Measurements from ENCODE around the gene NDUFC2.

NDUFC2 gene

DNA sequence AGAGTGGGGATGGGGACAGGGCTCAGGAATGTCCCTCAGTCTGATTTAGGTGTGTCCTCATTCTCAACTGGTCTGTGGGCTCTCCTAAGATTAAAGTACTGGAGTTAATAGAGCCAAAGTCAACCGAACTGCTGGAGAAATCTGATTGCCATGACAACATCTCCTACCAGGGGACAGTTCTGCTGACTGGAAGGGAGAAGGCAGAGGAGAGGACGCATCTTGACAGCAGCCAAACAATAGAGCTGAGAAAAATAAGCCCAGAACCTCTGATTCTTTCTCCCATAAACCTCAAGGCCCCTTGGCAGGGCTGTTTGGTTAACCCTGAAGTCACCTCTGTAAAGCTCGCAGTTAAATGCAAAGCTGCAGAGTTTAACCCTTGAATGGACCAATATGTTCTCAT is 59.4 kb downstream of the NDUFC2 start:
- Histone ChIP-seq H3K79me2 (ENCODE audit: low read length) (no peaks in the 10 kb centered on the region), H3K27ac (ENCODE audit: low read length) (no peak overlapping the region), H3K36me3 (replicated peaks; ENCODE audit: low read depth, low read length) (no peaks in the 10 kb centered on the region), H3K4me1 (ENCODE audit: low read length) (peaks cover 9% of the 10 kb centered on the region), H3K4me2 (ENCODE audit: low read length) (no peak overlapping the region), H4K20me1 (ENCODE audit: insufficient read depth, low read length) (no peaks in the 10 kb centered on the region), H3K9ac (ENCODE audit: low read length) (no peak overlapping the region), H2AFZ (ENCODE audit: low read depth, low read length) (no peak overlapping the region), H3K4me3 (ENCODE audit: low read length) (no peak overlapping the region), H3K27me3 (ENCODE audit: low read depth, low read length) (0 out of 2 replicates have a peak, but pooled peaks cover 3% of the 10 kb centered on the region), H3K9me3 (ENCODE audit: insufficient read depth, low read length) (no peaks in the 10 kb centered on the region)
- TF ChIP-seq EZH2phosphoT487 (IDR thresholded peaks at IDR 0.05; ENCODE audit: low read depth), result no peak
- TF ChIP-seq, protein P1, sequence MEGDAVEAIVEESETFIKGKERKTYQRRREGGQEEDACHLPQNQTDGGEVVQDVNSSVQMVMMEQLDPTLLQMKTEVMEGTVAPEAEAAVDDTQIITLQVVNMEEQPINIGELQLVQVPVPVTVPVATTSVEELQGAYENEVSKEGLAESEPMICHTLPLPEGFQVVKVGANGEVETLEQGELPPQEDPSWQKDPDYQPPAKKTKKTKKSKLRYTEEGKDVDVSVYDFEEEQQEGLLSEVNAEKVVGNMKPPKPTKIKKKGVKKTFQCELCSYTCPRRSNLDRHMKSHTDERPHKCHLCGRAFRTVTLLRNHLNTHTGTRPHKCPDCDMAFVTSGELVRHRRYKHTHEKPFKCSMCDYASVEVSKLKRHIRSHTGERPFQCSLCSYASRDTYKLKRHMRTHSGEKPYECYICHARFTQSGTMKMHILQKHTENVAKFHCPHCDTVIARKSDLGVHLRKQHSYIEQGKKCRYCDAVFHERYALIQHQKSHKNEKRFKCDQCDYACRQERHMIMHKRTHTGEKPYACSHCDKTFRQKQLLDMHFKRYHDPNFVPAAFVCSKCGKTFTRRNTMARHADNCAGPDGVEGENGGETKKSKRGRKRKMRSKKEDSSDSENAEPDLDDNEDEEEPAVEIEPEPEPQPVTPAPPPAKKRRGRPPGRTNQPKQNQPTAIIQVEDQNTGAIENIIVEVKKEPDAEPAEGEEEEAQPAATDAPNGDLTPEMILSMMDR (IDR thresholded peaks at IDR 0.05; ENCODE audit: low read depth, low read length), result no peak

DNA sequence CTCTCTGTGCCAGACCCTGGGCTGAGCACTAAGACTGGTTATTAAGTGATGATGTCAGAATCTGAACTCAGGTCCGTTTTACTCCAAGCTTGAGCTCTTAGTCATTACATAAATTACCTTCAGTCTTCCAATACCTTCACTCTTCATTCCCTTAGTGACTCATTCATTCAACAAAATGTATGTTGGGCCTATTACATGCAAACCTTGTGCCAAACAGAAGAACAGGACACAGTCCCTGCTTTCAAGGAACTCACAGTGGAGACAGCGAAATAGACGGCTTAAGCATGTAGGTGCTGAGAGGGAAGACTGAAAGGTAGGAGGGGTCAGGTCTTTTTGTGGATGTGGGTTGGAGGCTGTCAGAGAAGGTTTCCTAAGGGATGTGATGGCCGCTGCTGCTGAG is 59.9 kb downstream of the NDUFC2 start:
- H3K4me2 ChIP-seq (ENCODE audit: low read length), result no peak overlapping the region
- H4K20me1 ChIP-seq (ENCODE audit: insufficient read depth, low read length), result no peaks in the 10 kb centered on the region
- peaks cover 10% of the 10 kb centered on the region for H3K4me1 ChIP-seq (ENCODE audit: low read length)
- H2AFZ ChIP-seq (ENCODE audit: low read depth, low read length), result no peak overlapping the region
- no peak overlapping the region for H3K27ac ChIP-seq (ENCODE audit: low read length)
- no peaks in the 10 kb centered on the region for H3K9me3 ChIP-seq (ENCODE audit: insufficient read depth, low read length)
- 0 out of 2 replicates have a peak, but pooled peaks cover 3% of the 10 kb centered on the region for H3K27me3 ChIP-seq (ENCODE audit: low read depth, low read length)
- H3K79me2 ChIP-seq (ENCODE audit: low read length), result no peaks in the 10 kb centered on the region
- no peak overlapping the region for H3K4me3 ChIP-seq (ENCODE audit: low read length)
- H3K9ac ChIP-seq (ENCODE audit: low read length), result no peak overlapping the region
- no peaks in the 10 kb centered on the region for H3K36me3 ChIP-seq (replicated peaks; ENCODE audit: low read depth, low read length)
- no peak for TF ChIP-seq EZH2phosphoT487 (IDR thresholded peaks at IDR 0.05; ENCODE audit: low read depth)
- TF ChIP-seq, protein P1 (IDR thresholded peaks at IDR 0.05; ENCODE audit: low read depth, low read length), result no peak

Measured in OCI-LY3 (cell line).